Activated T-cell treated with anti-CD3 and anti-CD28 coated beads, Interleukin-2, amount 50 U/mL, for 1 hour (primary cell): Measurements from ENCODE around the gene CD180.

Experiments used
- DNase-seq: peaks from one replicate; pipeline ENCODE4 v3.0.0-alpha.2; 2020

The CD180 gene

DNA sequence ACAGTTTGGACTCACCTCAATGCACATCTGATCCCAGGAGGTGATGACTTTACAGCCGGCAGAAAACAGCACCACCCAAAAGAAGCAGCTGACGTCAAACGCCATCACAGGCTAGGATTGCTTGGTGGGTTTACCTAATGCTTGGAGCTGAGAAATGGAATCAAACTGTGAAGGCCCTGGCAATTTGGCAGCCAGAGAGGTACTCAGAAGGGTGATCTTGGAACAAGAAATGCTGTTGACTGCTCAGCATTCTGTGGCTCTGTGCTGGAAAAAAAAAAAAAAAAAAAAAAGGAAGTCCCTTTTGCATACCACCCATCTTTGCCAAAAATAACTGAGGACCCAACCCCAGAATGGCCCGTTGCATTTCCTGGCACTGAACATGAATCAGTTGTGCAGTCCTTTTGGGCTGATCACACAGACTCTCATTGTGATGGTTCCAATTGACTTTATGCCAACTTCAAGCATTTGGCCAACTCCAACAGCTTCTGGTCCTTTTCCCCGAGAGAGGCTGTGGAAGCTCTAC, at the start of gene CD180:
Gene CD180, minus strand, starts transcription at position 263 of the 523 bp plus-strand sequence. Its CDS starts 158 bp downstream, at position 105.
- DNase-seq, result no peak

DNA sequence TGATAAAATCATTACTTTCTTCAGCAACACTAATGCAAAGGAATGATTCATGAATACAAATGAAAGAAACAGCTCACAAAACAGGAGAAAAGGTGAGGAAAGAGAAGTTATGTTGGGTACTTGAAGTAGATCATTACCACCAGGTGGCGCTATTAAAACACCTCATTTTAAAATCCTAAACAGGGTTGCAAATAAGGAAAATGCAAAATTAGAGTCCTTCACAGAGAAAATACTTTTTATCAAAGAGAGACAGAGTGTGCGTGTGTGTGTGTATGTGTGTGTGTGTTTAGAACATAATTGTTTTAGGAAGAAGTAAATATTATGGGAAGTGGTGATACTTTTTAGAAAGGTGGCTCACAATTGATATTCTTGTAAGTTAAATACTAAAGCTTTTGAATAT, 49.5 kb upstream of the CD180 start:
- DNase-seq, result no peak

DNA sequence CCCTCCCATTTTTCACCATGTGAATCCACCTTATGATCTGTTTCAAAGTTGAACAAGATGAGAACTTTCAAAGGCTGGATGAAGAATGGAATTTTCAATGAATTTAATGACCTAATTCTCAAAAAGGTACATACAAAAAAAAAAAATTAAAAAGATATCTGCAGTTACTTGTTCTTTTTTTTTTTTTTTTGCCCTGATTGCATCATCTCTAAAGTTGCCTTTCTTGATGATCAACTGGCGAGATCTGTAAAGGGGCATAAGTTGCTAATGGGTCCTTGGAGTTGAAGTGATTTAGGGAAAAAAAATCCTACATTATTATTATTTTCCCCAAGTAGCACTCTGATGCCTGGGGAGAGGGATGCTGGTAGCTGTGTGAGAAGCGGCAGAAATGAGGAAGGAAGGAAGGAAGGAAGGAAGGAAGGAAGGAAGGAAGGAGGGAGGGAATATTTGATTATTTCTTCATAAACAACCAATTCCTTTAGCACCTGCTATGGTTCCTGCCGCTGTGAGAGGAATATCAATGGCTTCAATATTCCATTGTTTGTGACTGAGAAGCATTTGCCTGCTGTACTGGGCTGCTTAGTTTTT, 48.8 kb upstream of the CD180 start:
- no peak for DNase-seq

DNA sequence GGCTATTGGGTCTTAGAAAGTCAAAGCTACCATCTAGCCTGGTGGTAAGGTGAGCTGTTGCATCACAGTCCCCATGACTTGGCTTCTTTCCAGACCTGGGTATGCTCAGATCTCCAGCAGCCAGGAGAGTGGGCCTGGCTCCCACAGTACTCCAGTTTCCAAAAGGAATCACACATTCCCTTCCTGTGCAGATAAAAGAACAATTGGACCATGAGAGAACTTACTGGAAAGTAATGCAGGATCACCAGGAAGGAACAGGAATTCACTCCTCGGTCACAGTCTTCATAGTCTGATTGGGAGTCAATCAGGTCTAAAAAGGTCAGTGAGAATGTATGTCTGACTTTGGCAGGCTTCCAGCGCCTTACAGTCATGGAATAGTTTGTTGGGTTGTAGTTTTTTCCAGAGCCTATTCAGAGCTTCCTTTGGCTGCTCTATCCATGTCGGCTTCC, 47.8 kb upstream of the CD180 start:
- DNase-seq, result no peak

DNA sequence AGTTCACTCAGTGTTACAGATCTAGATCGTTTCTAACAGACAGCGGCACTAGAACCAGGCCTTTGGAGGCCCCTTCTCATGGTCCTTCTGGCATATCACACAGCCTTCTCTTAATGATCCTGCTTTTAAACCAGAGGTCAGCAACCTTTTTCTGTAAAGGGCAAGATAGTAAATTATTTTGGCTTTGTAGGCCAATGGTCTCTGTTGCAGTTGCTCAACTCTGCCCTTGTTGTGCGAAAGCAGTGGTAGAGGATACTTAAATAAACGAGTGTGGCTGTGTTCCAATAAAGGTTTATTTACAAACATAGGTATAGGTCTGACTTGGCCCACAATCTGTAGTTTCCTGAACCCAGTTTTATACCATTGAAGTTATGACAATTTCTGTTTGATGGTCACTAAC, 47.3 kb upstream of the CD180 start:
- no peak for DNase-seq

DNA sequence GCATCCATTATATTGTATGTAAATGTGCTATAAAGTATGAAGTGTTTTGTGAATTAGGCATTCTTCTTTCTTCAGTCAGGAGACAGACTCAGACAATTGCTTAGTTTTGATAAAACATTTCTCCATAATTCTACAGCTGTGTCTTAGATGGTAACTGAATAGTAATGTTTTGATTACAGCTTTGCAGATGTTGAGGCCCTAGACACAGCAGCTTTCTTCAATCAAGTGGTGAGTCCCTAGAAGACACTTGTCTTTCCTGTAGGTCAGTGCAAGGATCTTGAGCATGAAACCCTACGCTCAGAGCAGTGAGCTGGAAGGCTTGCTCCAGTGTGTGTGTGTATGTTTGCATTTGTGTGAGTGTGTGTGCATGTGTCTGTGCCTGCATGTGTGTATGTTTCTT, 46.8 kb upstream of the CD180 start:
- DNase-seq, result no peak

DNA sequence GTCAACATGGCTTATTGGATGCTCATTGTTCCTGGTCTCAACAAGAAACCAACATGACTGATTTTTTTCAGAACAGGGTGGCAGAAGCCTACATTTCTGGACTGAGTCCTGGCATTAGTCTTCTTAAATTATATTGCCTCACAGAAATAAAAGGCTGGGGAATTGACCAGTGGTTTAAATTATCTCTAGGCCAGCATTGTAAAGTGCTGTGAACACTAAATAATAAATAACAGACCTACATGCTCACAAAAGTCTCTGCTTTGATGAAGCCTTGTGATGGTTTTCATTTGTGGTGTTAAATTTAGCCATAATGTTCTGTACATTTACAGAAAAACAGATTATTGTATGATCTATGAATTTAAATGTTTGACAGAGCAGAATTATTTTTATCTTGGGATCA, 44.7 kb upstream of the CD180 start:
- no peak for DNase-seq

DNA sequence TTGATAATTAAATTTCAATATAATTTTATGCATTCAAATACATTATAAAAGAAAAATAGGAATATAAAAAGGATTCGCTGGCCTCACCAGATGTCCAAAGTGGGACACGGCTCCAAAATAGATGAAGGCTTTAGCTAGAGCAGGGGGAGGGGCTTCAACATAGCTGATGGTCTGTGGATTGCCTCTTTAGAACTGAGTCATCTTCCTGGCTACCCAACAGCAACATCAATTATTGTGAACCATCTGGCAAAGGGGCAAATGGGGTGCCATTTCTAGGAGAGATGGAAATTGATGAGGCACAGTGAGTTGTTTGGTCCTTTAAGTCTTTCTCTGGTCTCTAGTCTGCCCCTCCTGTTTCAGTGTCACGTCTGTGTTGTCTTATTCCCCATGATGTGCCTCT, 44.2 kb upstream of the CD180 start:
- DNase-seq, result no peak

DNA sequence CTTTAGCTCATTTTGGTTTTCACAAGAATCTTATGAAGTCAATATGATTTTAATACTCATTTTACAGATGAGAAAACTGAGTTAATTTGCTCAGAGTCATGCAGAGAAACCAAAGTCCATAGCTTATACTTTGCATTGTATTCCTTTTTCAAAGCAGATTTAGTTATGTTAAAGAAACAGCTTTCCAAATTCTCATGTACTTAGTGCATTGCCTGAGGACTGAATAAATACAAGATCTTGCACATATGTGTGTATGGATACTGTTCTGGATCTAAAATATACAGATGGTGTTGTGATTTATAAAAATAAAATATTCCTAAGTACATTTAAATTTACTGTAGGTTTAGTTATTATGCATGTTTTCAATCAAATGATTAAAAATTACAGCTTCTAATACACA, 43.5 kb upstream of the CD180 start:
- DNase-seq, result no peak

DNA sequence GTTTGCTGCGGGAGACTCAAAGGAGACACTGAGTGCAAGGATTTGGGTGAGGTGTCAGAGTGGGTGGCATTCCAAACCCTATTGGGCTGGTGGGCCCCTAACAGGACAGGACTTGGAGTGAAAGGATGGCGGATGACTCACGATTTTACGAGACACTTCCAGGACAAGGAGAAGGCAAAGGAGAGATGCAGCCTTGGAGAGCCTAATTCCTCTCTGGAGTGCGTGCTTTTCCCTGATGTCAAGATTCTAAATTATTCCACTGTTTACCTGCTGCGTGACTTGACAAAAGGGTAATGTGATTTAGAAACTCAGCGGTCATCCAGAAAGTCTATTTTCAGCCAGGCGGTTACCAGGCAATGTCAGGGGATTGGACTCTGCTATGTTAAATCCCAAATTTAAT, 41.6 kb upstream of the CD180 start:
- DNase-seq, result no peak

DNA sequence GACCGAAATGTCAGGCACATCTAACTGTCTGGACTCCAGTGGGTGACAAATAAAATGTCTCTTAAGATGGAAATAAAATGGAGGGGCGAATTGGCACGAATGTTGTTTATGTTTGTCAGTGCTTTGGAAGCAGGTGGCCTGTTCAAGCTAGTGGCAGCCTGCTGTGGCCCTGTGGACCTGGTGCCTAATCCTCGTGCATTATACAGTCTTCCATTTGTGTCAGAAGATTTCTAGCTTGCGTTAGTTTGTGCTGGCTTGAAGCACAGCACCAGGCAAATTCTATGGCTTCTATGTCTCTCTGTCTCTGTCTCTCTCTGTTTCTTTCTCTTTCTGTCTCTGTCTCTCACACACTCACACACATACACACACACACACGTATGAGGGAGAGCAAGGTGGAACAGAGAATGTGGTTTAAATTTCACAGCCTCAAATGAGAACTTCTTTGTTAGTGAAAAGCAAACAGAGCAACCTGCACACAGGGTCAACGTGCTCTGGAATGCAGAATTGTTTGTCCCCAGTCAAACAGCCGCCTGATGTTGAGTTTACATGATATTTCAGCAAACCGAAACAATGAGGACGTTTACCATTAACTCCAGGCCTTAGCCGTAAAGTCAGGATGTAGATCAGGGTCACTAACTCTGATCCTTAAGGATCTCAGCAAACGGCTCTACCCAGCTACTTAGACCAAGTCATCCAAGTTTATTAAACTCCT, 39.0 kb upstream of the CD180 start:
- DNase-seq, result no peak

DNA sequence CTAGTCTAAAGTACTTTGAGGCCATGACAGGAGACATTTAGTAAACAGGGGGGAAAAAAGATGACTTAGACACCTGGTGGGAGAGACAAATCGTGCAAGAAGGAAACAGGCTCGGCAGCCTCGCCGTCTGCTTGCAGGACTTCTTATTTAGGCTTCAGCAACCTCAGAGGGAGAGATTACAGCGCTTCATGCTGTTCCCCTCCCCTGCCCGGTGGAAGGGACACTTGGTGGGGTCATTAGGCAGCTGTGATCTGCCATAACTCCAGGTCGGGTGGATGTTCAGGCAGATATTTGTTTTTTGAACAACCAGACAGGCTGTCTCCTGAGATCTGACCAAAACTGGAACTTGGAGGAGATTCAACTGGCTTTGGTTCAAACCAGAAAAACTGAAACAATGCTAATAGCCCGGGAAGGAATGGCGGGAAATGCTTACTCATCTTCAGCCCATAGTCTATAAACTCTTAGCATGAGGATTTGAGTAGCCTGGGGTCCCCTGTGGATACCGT, 38.1 kb upstream of the CD180 start:
- no peak for DNase-seq

DNA sequence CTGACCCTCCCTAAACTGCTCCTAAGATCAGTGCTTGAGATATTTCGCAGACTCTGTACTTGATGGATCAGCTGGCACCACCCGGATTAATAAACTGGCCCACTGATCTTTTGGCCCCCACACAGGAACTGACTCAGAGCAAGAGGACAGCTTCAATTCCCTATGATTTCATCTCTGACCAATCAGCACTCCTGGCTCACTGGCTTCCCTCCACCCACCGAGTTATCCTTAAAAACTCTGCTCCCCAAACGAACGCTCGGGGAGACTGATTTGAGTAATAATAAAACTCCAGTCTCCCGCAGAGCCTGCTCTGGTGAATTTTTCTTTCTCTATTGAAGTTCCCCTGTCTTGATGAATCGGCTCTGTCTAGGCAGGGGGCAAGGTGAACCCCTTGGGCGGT, 36.5 kb upstream of the CD180 start:
- no peak for DNase-seq

DNA sequence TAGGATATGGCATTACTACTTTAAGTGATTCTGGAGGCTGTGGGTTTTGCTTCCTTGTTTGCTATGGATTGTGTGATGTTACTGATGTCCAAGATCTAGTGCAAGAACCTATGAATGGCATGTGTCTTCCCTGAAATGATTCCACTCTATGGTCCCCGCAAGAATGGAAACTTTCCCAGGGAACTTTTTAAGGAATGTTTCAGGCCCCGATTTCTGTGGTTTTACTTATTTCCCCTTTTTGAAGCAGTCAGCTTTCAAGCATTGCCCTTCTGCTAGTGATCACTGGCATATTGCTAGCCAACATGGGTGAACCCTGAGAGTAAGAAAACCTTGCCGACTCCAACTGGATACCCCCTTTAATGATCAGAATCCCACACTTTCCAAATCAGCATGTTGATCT, 26.6 kb upstream of the CD180 start:
- DNase-seq, result no peak

DNA sequence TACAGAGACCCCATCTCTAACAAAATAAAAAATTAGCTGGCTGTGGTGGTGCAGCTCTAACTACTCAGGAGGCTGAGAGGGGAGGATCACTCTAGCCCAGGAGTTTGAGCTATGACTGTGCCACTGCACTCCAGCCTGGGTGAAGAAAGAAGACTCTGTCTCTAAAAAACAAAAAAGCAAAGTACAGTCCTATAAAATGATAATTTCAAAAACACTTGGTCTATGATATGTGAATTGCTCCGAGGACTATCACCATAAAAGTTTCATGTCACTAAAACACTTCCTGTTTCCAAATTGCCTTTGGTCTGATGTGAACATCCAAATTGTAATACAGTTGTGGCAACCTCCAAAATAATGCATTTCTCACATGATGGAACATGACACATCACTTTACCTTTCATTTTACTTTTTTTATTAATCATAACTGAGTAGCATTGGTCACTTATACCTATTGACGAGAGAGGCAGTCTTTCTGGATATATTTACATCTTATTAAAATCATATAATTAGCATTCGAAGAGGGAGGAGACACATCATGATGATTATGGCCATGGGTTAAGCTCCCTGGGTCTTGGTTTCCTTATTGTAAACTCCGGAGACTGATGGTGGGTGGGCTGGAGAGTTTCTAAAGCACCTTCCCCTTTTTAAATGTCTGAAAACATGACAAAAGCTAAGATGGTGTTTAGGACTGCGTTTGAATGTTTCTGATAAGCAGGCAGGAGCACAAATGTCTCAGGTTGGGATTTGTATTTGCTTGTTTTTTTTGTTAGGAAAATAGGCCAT, 25.8 kb upstream of the CD180 start:
- no peak for DNase-seq

DNA sequence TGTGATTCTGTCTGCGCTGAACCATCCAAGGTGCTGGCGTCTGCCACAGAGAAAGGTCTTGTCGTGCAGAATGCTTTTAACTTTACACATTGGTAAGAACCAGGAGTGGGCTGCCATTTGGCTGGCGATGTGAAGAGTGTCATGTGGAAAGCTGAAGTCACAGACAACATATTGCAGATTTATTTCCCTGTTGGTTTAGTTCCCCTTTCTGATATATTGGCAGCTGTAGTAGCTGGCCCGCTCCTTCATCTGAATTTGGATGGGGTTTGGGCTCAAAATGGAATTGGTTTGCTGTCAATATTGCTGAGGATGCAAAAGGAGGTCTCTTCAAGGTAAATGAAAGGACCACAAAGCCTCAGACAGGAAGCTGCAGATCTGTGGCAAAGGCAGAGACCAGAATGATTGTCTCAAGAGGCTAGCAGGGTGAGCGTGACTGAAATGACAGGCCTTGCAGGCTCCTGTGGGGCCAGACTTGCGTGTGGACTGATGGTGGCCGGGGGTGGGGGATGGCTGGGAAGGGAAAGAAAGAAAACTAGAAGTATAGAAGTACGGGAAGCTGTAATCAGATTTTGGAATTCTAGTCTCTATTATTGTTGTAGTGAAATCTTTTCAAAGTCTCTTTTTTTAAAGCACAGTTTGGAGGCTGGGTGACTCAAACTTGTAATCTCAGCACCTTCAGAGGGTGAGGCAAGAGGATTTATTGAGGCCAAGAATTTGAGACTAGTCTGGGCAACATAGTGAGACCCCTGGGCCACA, 25.1 kb upstream of the CD180 start:
- peak; percentile 35 for DNase-seq

DNA sequence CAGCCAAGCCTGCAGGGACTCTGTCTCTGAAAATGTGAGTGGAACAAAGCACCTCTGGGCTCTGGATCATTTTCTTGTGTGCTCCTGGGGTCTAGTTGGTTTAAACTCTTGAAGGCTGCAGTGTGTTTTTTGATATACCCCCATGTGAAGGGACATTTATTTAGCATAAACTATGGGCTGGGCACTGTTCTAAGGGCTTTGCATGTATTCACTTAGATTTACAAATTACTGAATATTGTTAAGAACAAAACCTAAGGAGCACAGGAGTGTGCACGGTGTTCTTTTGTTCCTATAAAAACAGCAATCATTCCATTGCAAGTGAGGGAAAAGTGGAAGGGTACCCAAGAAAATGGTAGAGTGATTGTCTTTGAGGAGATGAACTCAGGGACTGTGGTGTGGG, 20.0 kb upstream of the CD180 start:
- DNase-seq, result no peak

DNA sequence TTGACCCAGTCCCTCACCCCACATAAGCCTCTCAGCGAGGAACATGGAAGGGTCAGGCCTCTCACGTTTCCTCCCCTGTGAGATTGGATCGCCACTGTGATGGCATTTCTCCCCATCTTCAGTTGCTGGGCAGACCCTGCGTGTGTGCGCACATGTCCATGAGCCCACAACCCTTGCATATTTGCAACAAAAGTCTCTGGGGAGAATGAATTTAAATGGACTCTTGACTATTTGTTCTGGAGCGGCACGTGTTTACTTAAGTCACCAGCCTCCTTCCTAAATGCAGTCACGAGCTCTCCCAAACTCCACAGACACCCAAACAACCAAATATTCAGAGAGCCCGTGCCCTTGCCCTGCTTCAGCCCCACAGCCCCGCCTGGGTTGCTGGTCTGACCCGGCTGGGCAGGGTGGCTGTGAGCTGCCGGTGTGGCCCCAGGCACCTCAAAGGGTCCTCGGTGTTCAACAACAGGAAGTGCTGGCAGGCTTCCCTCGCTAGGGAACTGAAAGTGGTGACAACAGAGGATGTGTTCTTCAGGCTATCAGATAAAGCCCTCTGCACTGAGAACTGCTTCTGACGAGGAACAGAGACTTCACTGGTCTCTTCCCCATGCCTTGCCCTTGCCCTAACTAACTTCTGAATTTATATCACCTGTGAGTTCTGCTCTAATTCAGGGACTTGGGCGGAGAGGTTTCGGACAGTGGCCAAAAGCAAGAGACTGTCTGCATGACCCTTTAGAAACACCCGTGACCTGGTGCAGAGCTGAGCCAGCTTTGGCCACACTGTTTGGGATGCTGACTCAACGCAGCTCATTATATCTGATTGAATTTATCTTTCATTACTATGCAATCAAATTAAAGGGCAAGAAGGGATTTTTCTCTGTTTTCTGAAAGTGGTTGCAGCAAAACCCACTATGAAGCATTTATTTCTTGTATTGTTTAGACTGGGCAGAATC, 19.2 kb upstream of the CD180 start:
- DNase-seq, result peak; percentile 66

DNA sequence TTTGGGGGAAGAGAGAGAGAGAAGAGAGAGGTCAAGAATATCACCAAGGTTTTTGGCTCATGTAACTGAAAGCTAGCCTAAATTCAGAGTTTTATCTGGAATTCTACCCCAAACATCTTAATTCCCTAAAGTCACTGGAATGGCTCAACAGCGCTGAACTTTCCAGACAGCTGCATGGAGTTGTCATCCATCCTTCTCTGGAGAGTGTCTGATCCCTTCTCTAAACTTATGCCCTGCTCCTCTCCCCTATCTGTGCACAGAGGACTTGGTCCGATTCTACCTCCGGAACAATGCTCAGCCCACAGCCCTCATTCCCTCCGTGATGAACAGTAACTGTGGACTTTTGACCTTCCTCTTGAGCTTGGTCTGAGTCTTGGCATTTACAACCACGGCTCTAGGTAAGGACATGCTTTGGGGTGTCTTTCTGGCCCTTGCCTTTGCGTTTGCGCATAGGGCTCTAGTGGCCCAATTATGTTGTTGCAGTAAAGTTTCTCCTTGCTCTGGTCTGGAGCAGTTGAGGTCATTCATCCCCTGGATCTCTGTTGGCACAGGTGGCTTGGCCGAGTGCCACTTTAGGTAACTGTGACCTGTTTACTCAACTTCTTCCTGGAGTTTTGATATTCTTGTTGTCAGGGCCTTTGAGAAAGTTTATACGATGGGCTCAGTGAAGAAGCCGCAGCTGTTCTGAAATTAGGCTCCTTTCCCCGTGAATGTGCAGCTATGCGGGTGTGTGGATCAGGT, 18.3 kb upstream of the CD180 start:
- DNase-seq, result no peak

DNA sequence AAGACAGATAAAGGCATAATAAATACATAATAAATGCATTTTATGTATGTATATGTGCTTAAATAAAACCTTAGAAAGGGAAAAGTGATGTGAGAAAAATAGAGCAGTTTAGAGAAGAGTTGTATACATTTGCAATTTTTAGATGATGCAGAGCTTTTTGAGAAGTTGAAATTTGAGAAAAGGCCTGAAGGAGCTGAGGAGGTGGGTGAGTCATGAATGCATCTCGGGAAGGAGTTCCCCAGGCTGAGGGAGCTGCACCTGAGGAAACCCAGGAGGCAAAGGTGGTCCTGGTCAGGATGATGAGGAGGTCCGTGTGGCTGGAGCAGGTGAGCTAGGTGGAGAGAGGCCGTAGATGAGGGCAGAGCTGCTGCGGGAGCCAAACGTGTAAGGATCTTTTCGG, 17.4 kb upstream of the CD180 start:
- no peak for DNase-seq

DNA sequence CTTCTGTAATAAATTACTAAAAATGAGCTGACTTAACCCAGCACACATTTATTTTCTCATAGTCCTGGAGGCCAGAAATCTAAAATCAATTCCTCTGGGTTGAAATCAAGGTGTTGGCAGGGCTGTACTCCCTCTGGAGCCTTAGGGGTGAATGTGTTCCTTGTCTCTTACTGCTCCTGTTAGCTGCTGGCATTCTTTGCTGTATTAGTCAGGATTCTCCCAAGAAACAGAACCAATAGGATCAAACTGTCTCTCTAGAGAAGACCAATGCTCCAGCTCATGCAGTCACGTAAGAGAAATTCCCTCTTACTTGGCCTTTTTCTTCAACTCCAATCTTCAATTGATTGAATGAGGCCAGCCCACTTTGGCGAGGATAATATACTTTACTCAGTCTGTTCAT, 15.3 kb upstream of the CD180 start:
- no peak for DNase-seq
